CD4-positive, alpha-beta memory T cell (primary cell): ENCODE results near the gene CXCR5. TPM values are rescaled to one million over a fixed set of nuclear protein-coding genes. Genes with fewer than 3 reads are reported as not detected.
A peak's percentile ranks its signal among the peaks of the same experiment; 100 is the strongest.

ENCODE experiments used
- CTCF ChIA-PET: fragments of 350-600 bp; sonication (Branson Sonifier 250); formaldehyde crosslinking; loops from one replicate; lab custom pipeline; 2021; ENCODE audit warnings: inconsistent platforms; ENCODE audit not compliant: partially characterized antibody; lab: Charles Lee
- POLR2A ChIA-PET: fragments of 350-600 bp; sonication (Branson Sonifier 250); formaldehyde crosslinking; loops from one replicate; lab custom pipeline; 2021; ENCODE audit not compliant: partially characterized antibody; lab: Charles Lee
- DNase-seq, 5 donors: peaks; one replicate each; pipeline versions ENCODE4 v3.0.0 to v3.0.0-alpha.2; 2020 to 2022; ENCODE audit warnings: mixed read lengths in 1 of 5
- H3K27ac ChIP-seq: one replicate; pipeline ENCODE4 v1.7.0; 2013; ENCODE audit warnings: low read depth, low read length
- H3K27me3 ChIP-seq: 2 replicates; pipeline ENCODE4 v1.7.0; 2013; ENCODE audit warnings: mild to moderate bottlenecking, low read length, moderate library complexity; ENCODE audit not compliant: insufficient read depth
- H3K36me3 ChIP-seq: 2 replicates; pipeline ENCODE4 v1.7.0; 2013; ENCODE audit warnings: mild to moderate bottlenecking, low read length, moderate library complexity; ENCODE audit not compliant: insufficient read depth
- H3K4me1 ChIP-seq: 2 replicates; pipeline ENCODE4 v1.7.0; 2013; ENCODE audit warnings: mild to moderate bottlenecking, low read length, moderate library complexity; ENCODE audit not compliant: insufficient read depth
- H3K4me3 ChIP-seq, 2 donors: one replicate each; pipeline ENCODE4 v1.7.0; 2013; ENCODE audit warnings: low read length in 2 of 2, mild to moderate bottlenecking in 1 of 2
- H3K9me3 ChIP-seq, 2 donors: one replicate each; pipeline ENCODE4 v1.7.0; 2013; ENCODE audit warnings: low read length in 2 of 2, control low read depth in 1 of 2; ENCODE audit not compliant: control insufficient read depth in 1 of 2
- H3K27ac Mint-ChIP-seq, 7 donors: one replicate each; pipeline ENCODE4 v1.8.0; 2020 to 2021; ENCODE audit warnings: mixed read lengths in 7 of 7, mild to moderate bottlenecking in 6 of 7, inconsistent platforms in 3 of 7, moderate library complexity in 3 of 7
- H3K27me3 Mint-ChIP-seq, 2 donors: one replicate each; pipeline ENCODE4 v1.8.0; 2020 to 2021; ENCODE audit warnings: mixed read lengths in 2 of 2
- H3K36me3 Mint-ChIP-seq, 2 donors: one replicate each; pipeline ENCODE4 v1.8.0; 2020 to 2021; ENCODE audit warnings: mixed read lengths in 2 of 2, inconsistent platforms in 1 of 2, mild to moderate bottlenecking in 1 of 2
- H3K4me1 Mint-ChIP-seq, 4 donors: one replicate each; pipeline ENCODE4 v1.8.0; 2020 to 2021; ENCODE audit warnings: mixed read lengths in 4 of 4, mild to moderate bottlenecking in 1 of 4
- H3K4me3 Mint-ChIP-seq, 8 donors: one replicate each; pipeline ENCODE4 v1.8.0; 2020 to 2021; ENCODE audit warnings: mixed read lengths in 8 of 8, mild to moderate bottlenecking in 7 of 8, moderate library complexity in 6 of 8, inconsistent platforms in 3 of 8
- H3K9me3 Mint-ChIP-seq, 8 donors: one replicate each; pipeline ENCODE4 v1.8.0; 2020 to 2021; ENCODE audit warnings: mixed read lengths in 8 of 8, mild to moderate bottlenecking in 5 of 8, inconsistent platforms in 3 of 8, moderate library complexity in 1 of 8
- intact Hi-C: fragments of 100-400 bp; cut with micrococcal nuclease; formaldehyde crosslinking; loops from one replicate; pipeline ENCODE4 v1.15.1; 2023
- polyA plus RNA-seq, 2 donors: library from polyadenylated mRNA; unstranded; fragments of 300-500 nt; fragmentation: Illumina TruSeq; gene quantifications; one replicate each; pipeline ENCODE4 v1.2.3, GENCODE V29; 2021
- total RNA-seq, 2 experiments: library from RNA; stranded (reverse); gene quantifications; one replicate each; pipeline ENCODE4 v1.2.3, GENCODE V29; 2021

CXCR5 gene
- total and polyA plus RNA-seq, 4 experiments from 2014 or later: 7.9 to 21.5 (median 19.6) TPM

- Histone ChIP-seq H3K27me3 (no peaks in the 10 kb centered on the region), H3K9me3 (no peaks in the 10 kb centered on the region), H3K4me3 (no peak overlapping the region), H3K36me3 (no peaks in the 10 kb centered on the region), H3K4me1 (peaks cover 92% of the 10 kb centered on the region), H3K27ac (no peak overlapping the region)
- intact Hi-C loops: no loop called here
- Mint-ChIP-seq H3K36me3 (peaks cover 0 to 2% of the 10 kb centered on the region in 2 donors), H3K4me1 (peaks cover 65 to 90% (median 79%) of the 10 kb centered on the region in 4 donors), H3K27ac (peak overlapping the region; percentile 88 to 99 (median 98)), H3K27me3 (no peaks in the 10 kb centered on the region), H3K4me3 (peak overlapping the region in 4 of 8 donors; percentile 32 to 60 (median 40)), H3K9me3 (peaks cover 0 to 2% (median 0%) of the 10 kb centered on the region in 8 donors)
- ChIA-PET CTCF (interaction anchor here (1.5 to 2.1 kb wide), 2 partner anchors 51 to 82 kb away, joined by 4 to 21 read pairs; partner anchors contain the start of gene DDX6), POLR2A (interaction anchor here (2.4 to 13.5 kb wide), 3 partner anchors 21 to 84 kb away, joined by 7 to 398 read pairs (median 336); partner anchors contain the start of genes BCL9L and DDX6)
- no peak for DNase-seq
Measured at GRCh38 chr11:118873804-118874203, 9.9 kb upstream of the CXCR5 start.

GRCh38 chr11:118876286-118876685, 7.4 kb upstream of the CXCR5 start:
- ChIA-PET CTCF (interaction anchor here (1.2 to 4.4 kb wide), 7 partner anchors 8 to 87 kb away, joined by 3 to 62 read pairs (median 11); partner anchors contain the start of gene DDX6), POLR2A (interaction anchor here (0.8 to 13.5 kb wide), 24 partner anchors 10 to 185 kb away, joined by 3 to 398 read pairs (median 5); partner anchors contain the start of genes BCL9L and DDX6)
- Histone ChIP-seq H3K4me1 (peaks cover 91% of the 10 kb centered on the region), H3K4me3 (peak overlapping the region; percentile 12 to 60), H3K27ac (peak overlapping the region; percentile 69), H3K27me3 (no peaks in the 10 kb centered on the region), H3K9me3 (no peaks in the 10 kb centered on the region), H3K36me3 (no peaks in the 10 kb centered on the region)
- Mint-ChIP-seq H3K4me1 (peaks cover 66 to 96% (median 81%) of the 10 kb centered on the region in 4 donors), H3K4me3 (peak overlapping the region in 7 of 8 donors; percentile 67 to 90 (median 80)), H3K27me3 (no peaks in the 10 kb centered on the region), H3K27ac (peak overlapping the region; percentile 95 to 99 (median 98)), H3K9me3 (peaks cover 0 to 4% (median 0%) of the 10 kb centered on the region in 8 donors), H3K36me3 (no peaks in the 10 kb centered on the region)
- intact Hi-C loops: loop anchor here (1.0 to 2.0 kb wide), 3 partner anchors 16 to 85 kb away; partner anchors contain the start of gene DDX6
- DNase-seq: peak in 1 of 5 donors; percentile 52

- H3K9me3 ChIP-seq: no peaks in the 10 kb centered on the region
- Mint-ChIP-seq H3K27me3 (no peaks in the 10 kb centered on the region), H3K4me1 (peaks cover 69 to 97% (median 84%) of the 10 kb centered on the region in 4 donors), H3K36me3 (no peaks in the 10 kb centered on the region), H3K9me3 (peaks cover 0 to 4% (median 0%) of the 10 kb centered on the region in 8 donors), H3K4me3 (peak overlapping the region; percentile 17 to 90 (median 78)), H3K27ac (peak overlapping the region; percentile 95 to 99 (median 98))
- peaks cover 94% of the 10 kb centered on the region for H3K4me1 ChIP-seq
- DNase-seq: no peak
- H3K27me3 ChIP-seq: no peaks in the 10 kb centered on the region
- ChIA-PET POLR2A (interaction anchor here (0.8 to 13.5 kb wide), 27 partner anchors 8 to 185 kb away, joined by 3 to 398 read pairs (median 5); partner anchors contain the start of genes BCL9L and DDX6), CTCF (interaction anchor here (1.2 to 4.4 kb wide), 7 partner anchors 9 to 89 kb away, joined by 3 to 62 read pairs (median 11); partner anchors contain the start of gene DDX6)
- H3K36me3 ChIP-seq: no peaks in the 10 kb centered on the region
- intact Hi-C loops: loop anchor here (2.0 kb wide), 1 partner anchor 51 kb away; no protein-coding TSS in a partner anchor
- H3K4me3 ChIP-seq: peak overlapping the region in 1 of 2 donors; percentile 9
- H3K27ac ChIP-seq: peak overlapping the region; percentile 69
Measured at GRCh38 chr11:118877487-118878162, 6.1 kb upstream of the CXCR5 start.

- peak; percentile 46 to 64 (median 51) for DNase-seq
- H3K27me3 ChIP-seq: no peaks in the 10 kb centered on the region
- H3K36me3 ChIP-seq: no peaks in the 10 kb centered on the region
- H3K4me1 ChIP-seq: peaks cover 94% of the 10 kb centered on the region
- H3K27ac Mint-ChIP-seq: peak overlapping the region; percentile 95 to 99 (median 98)
- intact Hi-C loops: no loop called here
- no peaks in the 10 kb centered on the region for H3K36me3 Mint-ChIP-seq
- ChIA-PET CTCF (interaction anchor here (0.9 to 4.4 kb wide), 6 partner anchors 10 to 136 kb away, joined by 4 to 62 read pairs (median 14); partner anchors contain the start of gene DDX6), POLR2A (interaction anchor here (0.7 to 13.5 kb wide), 15 partner anchors 8 to 186 kb away, joined by 3 to 398 read pairs (median 6); partner anchors contain the start of gene DDX6)
- peaks cover 0 to 4% (median 0%) of the 10 kb centered on the region in 8 donors for H3K9me3 Mint-ChIP-seq
- H3K4me3 Mint-ChIP-seq: peak overlapping the region in 7 of 8 donors; percentile 17 to 90 (median 59)
- H3K4me1 Mint-ChIP-seq: peaks cover 71 to 97% (median 83%) of the 10 kb centered on the region in 4 donors
- peak overlapping the region; percentile 69 for H3K27ac ChIP-seq
- H3K9me3 ChIP-seq: no peaks in the 10 kb centered on the region
- no peak overlapping the region for H3K4me3 ChIP-seq
- H3K27me3 Mint-ChIP-seq: no peaks in the 10 kb centered on the region
Measured at GRCh38 chr11:118878163-118878563, 5.5 kb upstream of the CXCR5 start.

GRCh38 chr11:118881228-118881627, 2.5 kb upstream of the CXCR5 start:
- Mint-ChIP-seq H3K36me3 (no peaks in the 10 kb centered on the region), H3K4me1 (peaks cover 56 to 89% (median 70%) of the 10 kb centered on the region in 4 donors), H3K9me3 (peaks cover 0 to 2% (median 0%) of the 10 kb centered on the region in 8 donors), H3K27ac (peak overlapping the region; percentile 70 to 84 (median 81)), H3K4me3 (peak overlapping the region in 7 of 8 donors; percentile 17 to 71 (median 61)), H3K27me3 (no peaks in the 10 kb centered on the region)
- H3K9me3 ChIP-seq: no peaks in the 10 kb centered on the region
- peaks cover 76% of the 10 kb centered on the region for H3K4me1 ChIP-seq
- intact Hi-C loops: no loop called here
- no peaks in the 10 kb centered on the region for H3K36me3 ChIP-seq
- H3K27me3 ChIP-seq: no peaks in the 10 kb centered on the region
- ChIA-PET POLR2A (interaction anchor here (1.1 kb wide), 1 partner anchor 91 kb away, joined by 5 read pairs; the partner anchor contains the start of gene DDX6), CTCF (no interaction called here)
- no peak overlapping the region for H3K4me3 ChIP-seq
- H3K27ac ChIP-seq: no peak overlapping the region
- no peak for DNase-seq

- Histone ChIP-seq H3K36me3 (no peaks in the 10 kb centered on the region), H3K4me3 (no peak overlapping the region), H3K27me3 (no peaks in the 10 kb centered on the region), H3K27ac (peak overlapping the region; percentile 64), H3K9me3 (no peaks in the 10 kb centered on the region), H3K4me1 (peaks cover 70% of the 10 kb centered on the region)
- ChIA-PET POLR2A (interaction anchor here (0.6 to 2.5 kb wide), 3 partner anchors 10 to 186 kb away, joined by 3 to 27 read pairs (median 7); no protein-coding TSS in a partner anchor), CTCF (interaction anchor here (1.4 to 2.1 kb wide), 3 partner anchors 13 to 48 kb away, joined by 4 to 16 read pairs (median 4); no protein-coding TSS in a partner anchor)
- H3K4me3 Mint-ChIP-seq: peak overlapping the region; percentile 76 to 91 (median 87)
- H3K27me3 Mint-ChIP-seq: no peaks in the 10 kb centered on the region
- H3K27ac Mint-ChIP-seq: peak overlapping the region; percentile 91 to 97 (median 94)
- no peak for DNase-seq
- H3K4me1 Mint-ChIP-seq: peaks cover 48 to 87% (median 64%) of the 10 kb centered on the region in 4 donors
- intact Hi-C loops: no loop called here
- peaks cover 0 to 2% (median 0%) of the 10 kb centered on the region in 8 donors for H3K9me3 Mint-ChIP-seq
- no peaks in the 10 kb centered on the region for H3K36me3 Mint-ChIP-seq
Measured at GRCh38 chr11:118882491-118882890, 1.2 kb upstream of the CXCR5 start.
